Endometrial microvascular endothelial cells (primary cell): ENCODE measurements around the gene MAP3K9. TPM values are rescaled to one million over a fixed set of nuclear protein-coding genes. Genes with fewer than 3 reads are reported as not detected.

ENCODE experiments used
- in situ Hi-C: cut with HindIII; loops from 2 replicates; pipeline ENCODE4 v1.10.0; 2017; ENCODE audit warnings: low sequenced_read_pairs, low pct_unique_long_range_greater_than_20kb; ENCODE audit errors: inconsistent ontology term
- total RNA-seq: library from RNA; depleted of rRNA; stranded (reverse); fragments of >200 nt; gene quantifications from one replicate; pipeline ENCODE4 v1.2.3, GENCODE V29; 2015; ENCODE audit errors: inconsistent ontology term

The MAP3K9 gene
- total RNA-seq, 1 donor from 2014 or later, result not detected

GRCh38 chr14:70741482-70741881, 67.8 kb downstream of the MAP3K9 start:
- in situ Hi-C loops, result no loop called here

GRCh38 chr14:70735043-70735442, 74.3 kb downstream of the MAP3K9 start:
- in situ Hi-C loops, result no loop called here

DNA sequence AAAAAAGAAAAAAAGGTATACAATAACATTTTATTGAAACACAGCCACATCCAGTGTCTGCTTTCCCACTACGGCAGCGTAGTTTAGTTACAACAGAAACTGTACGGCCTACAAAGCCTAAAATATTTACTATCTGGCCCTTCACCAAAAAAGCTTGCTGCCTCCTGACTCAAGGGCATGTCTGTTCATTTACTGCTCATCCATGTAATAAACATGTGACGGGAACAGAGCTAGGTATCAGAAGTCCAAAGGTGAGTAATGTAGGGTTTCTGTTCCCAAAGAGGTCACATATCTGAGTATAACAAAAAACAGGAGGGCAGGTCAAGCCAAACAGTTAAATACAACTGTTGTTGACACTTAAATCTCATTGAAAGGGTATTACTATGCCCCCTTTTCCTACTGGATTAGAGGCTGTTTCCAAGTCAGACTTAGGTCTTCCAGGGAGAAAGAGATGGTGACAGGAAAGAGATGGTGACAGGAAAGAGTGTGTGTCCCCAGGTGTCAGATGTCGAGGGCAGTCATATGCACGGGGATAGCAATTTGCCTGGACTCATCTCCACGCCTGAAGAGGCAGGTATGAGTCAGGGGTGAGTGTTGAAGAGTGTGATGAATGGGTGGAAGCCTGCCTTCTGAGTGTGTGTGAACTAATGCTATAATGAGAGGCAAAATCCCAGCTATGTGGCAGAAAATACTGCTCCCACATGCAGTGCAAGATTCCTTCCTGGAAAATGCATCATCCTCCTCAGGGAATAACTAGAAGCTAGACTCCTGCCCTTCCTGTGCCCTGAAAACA, 77.7 kb downstream of the MAP3K9 start:
- in situ Hi-C loops, result no loop called here

DNA sequence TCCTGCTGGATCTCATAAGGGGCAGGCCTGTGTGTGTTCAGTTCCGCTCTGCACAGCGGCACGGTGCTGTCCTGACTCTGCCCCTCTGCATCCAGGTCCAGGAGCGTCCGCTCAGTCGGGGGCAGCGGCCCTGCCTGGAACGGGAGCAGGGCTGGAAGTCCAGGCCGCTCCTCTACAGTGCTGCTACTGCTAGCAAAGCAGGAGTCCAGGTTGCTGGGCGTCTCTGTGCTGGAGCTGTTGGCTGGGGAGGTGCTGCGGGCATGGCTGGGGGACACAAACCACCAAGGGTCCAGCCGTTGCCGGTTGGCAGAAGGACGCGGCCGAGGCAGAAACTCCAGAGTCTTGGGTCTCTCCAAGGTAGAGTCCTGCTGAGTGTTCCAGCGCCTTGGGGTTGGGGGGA, 78.9 kb downstream of the MAP3K9 start:
- in situ Hi-C loops, result no loop called here

DNA sequence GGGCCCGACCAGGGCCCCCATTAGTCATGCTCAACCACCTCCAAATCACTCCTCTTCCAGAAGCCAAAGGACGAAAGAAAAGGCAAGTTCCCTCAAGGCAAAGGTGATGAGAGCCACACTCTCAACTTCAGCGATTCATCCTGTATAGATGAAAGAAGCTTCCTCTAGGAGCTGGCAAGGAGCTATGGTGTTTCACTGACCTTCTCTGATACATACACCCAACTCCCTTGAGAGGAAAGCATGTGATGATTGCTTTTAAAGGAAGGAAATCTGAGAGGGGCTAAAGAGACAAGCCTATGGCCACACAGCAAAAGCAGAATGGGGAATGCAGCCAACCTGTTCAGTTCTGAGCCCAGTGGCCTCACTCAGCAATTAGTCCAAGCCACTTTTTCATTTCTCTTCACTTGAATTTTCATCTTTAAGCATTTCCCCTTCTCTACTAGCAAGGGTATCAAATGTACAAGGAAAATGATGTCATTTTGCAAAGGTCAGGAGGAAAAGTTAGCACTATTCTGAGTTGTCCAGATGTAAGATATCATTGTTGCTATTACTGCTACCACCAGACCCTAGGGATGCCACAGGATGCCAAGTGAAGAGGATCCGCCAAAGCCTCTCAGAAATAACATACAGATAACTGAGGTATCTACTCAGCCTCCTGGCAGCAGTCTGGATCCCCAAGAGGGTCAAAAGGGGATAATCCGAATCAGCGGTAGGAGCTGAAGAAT, 82.5 kb downstream of the MAP3K9 start:
- in situ Hi-C loops, result no loop called here

- in situ Hi-C loops, result no loop called here
Measured at GRCh38 chr14:70724944-70725343, 84.4 kb downstream of the MAP3K9 start.

GRCh38 chr14:70724110-70724509, 85.2 kb downstream of the MAP3K9 start:
- in situ Hi-C loops, result no loop called here

DNA sequence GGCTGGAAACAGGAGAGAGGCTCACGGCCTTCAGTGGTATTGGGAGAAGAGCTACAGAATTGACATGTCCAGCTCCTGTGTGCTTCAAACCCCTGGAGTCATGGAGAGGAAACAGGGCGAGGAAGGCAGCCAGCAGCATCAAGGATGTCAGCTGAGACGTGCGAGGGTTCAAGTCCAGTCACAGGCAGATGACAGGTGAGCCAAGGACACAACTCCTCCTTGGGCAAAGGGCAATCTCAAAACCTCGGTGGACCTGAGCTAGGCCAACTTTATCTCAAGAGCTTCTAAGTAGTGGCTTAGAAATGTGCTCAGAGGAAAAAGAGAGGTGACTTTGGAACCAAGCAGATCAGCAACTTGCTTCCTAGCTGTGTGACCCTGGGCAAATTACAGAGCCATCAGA, 86.0 kb downstream of the MAP3K9 start:
- in situ Hi-C loops, result no loop called here

- in situ Hi-C loops, result no loop called here
Measured at GRCh38 chr14:70722418-70722817, 86.9 kb downstream of the MAP3K9 start.

DNA sequence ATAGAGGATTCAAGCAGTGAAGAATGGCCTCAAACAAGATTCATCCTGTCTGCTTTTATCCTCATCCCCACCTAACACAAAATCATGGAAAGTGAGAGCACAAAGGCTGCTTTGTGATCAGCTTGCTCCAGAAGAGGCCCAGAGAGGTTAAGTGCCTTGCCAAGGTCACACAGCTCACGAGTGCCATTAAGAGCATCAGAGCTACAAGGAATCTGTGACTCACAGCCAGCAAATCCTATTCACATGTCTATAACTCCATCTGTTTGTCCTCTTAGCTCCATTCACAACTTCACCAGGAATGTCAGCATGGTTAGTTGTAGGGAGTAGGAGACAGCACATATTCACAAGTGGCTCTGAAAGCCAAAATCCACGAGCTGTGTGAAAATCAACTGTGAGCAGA, 87.8 kb downstream of the MAP3K9 start:
- in situ Hi-C loops, result no loop called here

- in situ Hi-C loops, result no loop called here
Measured at GRCh38 chr14:70718383-70719118, 90.8 kb downstream of the MAP3K9 start.

- in situ Hi-C loops, result no loop called here
Measured at GRCh38 chr14:70716958-70717357, 92.4 kb downstream of the MAP3K9 start.

GRCh38 chr14:70716483-70716882, 92.8 kb downstream of the MAP3K9 start:
- in situ Hi-C loops, result no loop called here

- in situ Hi-C loops, result no loop called here
Measured at GRCh38 chr14:70714055-70714550, 95.2 kb downstream of the MAP3K9 start.

DNA sequence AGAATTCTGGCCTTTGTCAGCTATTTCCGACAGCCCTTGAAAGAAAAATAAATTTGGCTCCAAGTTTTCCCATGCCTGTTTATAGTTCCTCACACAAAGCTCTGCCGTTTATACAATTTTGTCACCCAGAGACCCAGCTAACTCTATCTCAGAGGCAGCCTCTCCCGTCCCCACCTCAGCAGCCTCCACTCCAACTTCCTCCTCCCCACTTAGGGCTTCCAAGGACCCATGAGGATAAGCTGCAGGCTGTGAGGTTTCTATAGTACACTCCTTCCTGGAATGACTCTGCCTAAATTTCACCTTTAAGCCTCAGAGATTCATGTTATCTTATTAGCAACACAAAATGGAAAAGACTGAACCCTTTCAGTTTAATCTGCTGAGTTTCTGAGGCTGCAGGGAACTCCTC, 95.8 kb downstream of the MAP3K9 start:
- in situ Hi-C loops, result no loop called here

- in situ Hi-C loops, result no loop called here
Measured at GRCh38 chr14:70713096-70713495, 96.2 kb downstream of the MAP3K9 start.

GRCh38 chr14:70711451-70711850, 97.9 kb downstream of the MAP3K9 start:
- in situ Hi-C loops, result no loop called here

GRCh38 chr14:70709726-70710382, 99.5 kb downstream of the MAP3K9 start:
- in situ Hi-C loops, result no loop called here
